NCI-H446 treated with DMSO at 0.1 percent for 48 hours (cell line): ENCODE results near the gene DVL2.
"Not testable (repeated sequence)": the region's sequence is repeated elsewhere in the genome, so short reads cannot be mapped to it uniquely, and the experiment has no call there.

Experiments used
- DNase-seq: peaks from one replicate; lab custom pipeline; 2025; lab: John Stamatoyannopoulos, UW

Gene DVL2

DNA sequence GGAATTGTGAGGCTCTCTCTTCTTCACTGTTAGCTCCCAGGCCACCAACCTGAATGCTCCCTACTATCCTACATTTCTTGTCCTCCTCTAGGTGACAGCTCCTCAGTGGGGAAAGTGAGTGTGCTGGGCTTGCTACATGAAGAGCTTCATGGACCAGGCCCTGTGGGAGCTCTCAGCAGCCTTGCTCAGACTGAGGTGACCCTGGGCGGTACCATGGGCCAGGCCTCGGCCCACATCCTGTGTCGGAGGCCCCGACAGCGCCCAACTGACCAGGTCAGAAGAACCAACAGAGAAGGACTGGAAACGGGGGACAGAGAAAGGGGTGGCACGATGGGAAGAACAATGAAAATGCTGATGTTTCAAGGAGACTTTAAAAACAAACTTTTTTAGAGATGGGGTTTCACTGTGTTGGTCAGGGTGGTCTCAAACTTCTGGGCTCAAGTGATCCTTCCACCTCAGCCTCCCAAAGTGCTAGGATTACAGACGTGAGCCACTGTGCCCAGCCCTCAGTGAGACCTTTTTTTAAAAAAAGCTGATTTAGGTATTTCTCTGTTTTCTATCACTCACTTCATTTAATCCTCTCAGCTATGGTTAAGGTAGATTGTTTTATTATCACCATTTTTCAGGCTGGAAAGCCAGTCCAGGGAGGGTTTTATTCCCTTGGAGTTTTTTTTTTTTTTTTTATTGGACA is 22.6 kb upstream of the DVL2 start:
- no peak for DNase-seq

DNA sequence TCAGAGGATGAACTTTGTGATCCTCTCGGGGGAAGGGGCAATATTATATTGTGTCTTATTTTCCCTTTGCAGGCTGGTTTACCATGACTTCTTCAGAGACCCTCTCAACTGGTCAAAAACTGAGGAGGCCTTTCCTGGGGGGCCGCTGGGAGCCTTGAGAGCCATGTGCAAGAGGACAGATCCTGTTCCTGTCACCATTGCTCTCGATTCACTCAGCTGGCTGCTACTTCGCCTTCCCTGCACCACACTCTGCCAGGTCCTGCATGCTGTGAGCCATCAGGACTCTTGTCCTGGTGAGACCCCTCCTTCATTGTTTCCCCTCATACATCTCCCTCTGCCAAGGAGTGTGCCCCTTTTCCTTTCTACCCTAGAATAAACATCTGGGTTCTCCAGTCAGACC is 20.2 kb upstream of the DVL2 start:
- DNase-seq, result no peak

DNA sequence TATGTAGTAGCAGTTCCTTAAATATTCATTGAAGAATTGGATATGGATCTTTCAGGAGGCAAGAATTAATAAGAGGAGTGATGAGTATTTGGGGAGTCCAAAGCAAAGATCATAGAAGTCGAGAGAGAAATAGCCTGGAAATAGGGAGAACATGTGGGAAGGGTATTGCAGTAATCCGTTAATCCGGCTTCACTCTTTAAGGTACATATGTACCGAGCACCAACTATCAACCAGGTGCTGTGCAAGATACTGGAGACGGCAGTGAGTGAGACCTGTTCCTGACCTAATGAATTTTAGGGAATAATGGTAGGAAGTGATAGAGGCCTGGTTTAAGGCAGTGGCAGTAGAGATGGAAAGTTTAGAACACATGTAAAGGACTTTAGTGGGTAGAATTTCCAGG is 18.8 kb upstream of the DVL2 start:
- DNase-seq, result no peak

DNA sequence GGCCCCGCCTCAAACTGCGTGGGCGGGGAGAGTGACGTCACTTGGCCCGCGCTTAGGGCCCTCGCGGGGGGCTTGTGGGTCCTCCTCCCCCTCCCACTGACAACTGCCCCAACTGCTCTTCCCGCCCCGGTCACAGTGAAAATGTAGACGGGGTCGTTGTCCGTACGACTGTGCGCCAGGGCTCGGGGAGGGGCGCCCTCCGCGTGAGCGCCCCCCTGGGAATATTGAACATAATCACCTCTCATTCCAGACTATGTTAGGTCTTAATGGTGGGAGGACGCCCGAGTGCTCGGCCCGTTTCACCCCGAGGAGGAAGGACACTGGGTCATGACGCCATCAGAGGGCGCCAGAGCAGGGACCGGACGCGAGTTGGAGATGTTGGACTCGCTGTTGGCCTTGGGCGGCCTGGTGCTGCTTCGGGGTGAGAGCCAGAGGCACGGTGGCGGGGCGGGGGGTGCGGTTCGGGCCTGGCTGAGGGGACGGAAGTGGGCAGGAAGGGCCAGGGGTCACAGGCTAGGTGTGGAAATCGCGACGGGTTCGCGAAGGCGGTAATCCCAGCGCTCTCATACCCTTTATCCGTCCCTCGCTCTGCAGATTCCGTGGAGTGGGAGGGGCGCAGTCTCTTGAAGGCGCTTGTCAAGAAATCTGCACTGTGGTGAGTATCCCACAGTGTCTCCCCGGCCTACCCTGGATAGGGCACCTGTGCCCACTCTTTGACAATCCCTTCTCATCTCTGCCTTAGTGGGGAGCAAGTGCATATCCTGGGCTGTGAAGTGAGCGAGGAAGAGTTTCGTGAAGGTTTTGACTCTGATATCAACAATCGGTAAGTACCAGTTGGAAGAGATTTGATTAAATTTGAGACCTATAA is 18.1 kb upstream of the DVL2 start, which contains the start of gene ELP5:
ELP5 (plus strand) TSS at position 40 of the 868 bp plus-strand sequence; CDS start at position 376, 336 bp downstream.
- peak; percentile 83 for DNase-seq

DNA sequence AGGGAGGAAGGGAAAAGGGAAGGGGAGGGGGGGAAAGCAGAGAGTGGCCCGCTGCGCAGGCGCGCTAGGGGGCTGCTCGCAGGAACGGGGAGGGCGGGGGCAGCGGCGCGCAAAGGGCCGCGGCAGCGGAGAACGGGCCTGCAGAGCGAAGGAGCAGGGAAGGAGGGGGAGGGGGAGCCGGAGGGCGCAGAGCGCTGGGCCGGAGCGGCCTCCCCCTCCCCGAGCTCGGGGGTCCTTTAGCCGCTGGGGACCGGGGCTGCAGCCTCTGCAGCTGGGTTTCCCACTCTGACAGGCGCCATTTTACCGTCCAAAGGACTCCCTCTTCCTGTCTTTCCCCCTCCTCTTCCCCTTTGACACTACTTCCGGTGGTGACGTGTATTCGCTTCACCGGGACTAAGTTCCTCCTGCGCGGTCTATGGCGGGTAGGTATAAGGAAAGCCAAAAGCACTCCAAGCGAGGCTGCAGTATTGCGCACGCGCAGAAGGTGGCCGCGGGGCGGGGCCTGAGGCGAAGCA is 17.4 kb upstream of the DVL2 start, which contains the start of gene CTDNEP1:
CTDNEP1 (minus strand) TSS at position 74 of the 515 bp plus-strand sequence. CDS start 438 bp downstream, outside the sequence.
- DNase-seq, result peak; percentile 96

DNA sequence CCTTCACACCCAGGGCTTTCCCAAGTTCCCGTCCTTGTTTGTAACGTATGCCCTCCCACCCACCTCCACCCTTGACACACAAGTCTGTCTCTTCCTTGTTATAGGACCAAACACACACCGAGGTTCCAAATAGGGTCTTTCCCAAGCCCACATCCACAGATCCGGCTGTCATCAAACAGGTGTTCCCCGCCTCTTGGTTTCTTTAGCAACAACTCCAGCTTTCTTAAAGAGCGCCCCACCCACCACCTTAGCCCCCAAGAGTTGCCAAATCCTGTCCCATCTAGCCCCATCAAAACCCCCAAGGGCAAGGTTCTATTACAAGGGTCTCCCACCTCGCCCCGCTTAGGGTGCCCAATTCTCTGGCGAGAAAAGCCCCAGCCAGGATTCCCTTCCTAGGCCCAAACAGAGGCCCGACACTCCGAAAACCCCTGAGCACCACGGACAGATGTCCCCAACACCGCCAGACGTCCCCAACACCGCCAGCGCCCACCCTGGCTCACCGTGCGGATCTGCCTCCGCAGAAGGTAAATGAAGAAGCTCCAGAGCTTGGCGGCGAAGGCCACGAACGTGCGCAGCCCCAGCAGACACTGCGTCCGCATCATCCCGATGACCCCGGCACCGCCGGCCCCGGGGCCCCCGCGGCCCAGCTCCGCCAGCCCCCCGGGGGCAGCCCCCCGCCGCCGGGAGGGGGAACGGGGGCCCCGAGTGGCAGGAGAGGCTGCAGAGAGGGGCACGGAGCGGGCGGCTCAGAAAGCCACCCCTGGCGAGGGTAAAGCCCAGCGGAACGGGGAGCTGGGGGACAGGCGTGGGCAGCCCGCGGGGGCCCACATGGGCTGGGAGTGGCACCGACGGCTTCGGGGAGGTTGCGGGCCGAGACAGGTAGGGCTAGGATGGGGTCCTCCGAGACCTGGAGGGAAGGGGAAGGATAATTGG is 16.6 kb upstream of the DVL2 start:
- no peak for DNase-seq

DNA sequence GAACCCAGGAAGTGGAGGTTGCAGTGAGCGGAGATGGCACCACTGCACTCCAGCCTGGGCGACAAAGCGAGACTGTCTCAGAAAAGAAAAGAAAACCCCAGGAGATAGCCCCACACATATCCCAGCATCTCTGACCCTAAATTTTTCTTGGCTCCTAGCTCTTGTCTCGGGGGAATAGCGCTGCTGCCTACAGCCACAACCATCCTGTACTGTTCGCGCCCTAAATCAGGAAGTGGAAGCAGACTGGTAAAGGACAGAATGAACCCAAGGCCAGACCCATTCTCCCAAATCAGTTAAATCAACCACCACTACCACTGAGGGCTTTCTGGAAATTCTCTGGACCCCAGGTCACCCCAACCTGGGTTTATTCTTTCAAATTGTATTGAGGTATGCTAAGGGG is 15.5 kb upstream of the DVL2 start:
- no peak for DNase-seq

DNA sequence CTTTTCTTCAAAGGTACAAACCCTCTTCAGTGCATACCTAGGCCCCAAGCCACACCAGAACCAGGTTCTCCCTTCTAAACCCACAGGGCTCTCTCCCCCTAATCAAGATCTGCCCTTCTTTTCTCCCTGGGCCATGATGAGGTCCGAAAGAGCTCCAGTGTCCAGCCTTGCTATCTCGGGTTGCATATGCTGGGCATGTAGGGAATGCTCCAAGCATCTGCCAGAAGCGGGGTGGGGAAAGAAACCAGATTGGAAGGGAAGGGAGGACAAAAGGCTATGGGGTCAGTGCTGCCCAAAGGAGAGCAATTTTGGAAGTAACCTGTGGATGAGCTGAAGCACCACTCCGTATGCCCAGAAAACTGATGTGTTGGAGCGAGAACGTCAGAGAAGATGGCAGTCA is 14.9 kb upstream of the DVL2 start:
- no peak for DNase-seq

DNA sequence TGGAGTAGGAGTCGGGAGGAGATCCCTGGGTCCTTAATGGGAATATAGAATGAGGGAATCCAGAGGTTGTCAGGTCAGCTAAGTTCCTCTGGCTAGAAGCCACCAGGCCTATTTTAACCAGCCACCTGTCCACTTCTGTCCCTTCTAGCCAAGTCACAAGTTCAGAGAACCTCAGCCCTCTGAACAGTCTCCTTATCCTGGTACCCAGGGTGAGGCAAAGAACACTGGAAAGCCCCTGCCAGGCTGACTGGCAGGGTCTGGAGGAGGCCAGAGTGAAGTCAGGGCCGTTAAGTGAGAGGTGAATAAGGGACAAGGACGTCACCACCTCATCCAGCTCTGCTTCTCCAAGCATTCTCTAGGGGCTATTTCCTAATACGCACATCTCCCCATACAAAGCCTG is 14.5 kb upstream of the DVL2 start:
- DNase-seq, result no peak

DNA sequence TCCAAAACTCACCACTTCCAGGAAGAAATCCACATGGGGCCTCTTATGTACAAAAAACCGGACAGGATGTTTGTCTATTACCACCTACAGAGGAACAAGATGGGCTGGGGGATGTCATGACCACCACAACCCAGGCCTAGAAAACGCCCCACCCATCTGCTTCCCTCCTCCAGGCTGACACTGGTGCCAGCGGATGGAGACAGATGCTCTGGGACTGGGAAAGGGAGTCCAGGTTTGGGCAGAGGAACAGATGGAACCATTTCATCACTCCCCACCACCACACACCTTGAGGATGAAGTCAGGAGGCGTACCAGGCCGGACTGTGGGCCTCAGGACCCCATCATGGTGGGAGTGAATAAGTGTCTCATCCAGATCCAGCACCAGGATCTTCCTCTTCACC is 12.5 kb upstream of the DVL2 start:
- DNase-seq, result no peak

DNA sequence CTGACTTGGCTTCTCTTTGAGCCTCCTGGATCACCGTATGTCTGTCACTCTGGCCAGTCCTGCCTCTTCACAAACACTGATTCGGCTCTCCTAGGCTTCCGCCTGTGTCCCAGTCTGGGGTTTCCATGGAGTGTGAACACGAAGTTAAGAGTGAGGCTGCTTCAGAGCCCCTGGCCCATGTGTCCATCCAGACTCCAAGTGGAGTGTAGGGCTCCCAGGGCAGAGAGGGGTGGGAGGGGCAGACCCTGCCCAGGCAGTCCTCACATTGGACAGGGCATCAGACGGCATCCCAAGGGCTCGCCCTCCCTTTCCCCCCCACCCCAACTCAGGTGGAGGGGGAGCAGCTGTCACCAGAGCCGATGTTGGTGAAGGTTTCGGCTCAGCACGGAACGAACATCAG is 9.5 kb upstream of the DVL2 start:
- not testable (repeated sequence) for DNase-seq

DNA sequence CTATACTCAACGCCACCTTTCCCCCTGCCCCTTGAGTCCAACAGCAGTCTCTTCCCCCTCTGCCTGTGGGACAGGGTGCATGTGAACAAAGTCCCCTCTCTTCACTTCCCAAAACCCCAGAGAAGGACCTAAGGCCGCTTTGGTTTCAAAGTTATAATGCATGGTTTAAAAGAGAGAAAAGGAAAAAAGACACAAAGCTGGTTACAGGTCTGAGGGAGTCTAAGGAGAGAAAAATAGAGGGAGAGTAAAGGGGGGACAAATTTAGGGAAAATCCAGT is 9.1 kb upstream of the DVL2 start:
- no peak for DNase-seq

DNA sequence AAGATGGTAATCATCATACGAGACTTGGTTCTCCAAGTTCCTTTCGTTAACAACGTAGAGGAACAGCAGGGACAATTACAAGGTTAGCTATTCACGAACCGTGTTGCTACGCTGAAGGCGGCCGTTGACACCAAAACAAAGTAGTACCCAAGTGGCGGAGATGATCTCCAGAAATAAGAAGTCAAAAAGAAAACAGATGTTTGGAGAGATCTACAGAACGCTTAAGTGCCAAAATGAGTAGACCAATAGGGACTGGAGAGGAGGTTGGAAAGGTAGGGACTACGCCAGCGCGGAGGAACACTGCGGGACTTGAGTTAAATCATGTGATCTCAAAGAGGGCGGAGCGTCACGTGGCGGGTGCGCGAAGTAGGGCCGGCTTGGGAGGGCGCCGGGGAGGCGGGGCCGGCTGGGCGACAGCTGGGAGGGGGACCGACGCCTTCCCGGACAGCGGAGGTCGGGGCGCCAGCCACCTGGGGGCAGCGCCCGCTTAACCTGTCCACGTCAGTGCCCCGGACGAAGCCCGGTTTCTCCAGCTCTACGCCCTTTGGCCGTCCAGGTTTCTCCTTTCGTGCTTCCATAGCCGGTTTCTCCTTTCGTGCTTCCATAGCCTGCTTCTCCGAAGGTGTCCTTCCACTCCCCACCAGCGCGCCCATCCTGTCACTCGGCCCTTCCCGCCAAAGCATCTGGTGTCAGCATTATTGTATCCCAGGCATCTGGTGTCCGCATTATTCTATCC is 8.6 kb upstream of the DVL2 start:
- peak; percentile 88 for DNase-seq

DNA sequence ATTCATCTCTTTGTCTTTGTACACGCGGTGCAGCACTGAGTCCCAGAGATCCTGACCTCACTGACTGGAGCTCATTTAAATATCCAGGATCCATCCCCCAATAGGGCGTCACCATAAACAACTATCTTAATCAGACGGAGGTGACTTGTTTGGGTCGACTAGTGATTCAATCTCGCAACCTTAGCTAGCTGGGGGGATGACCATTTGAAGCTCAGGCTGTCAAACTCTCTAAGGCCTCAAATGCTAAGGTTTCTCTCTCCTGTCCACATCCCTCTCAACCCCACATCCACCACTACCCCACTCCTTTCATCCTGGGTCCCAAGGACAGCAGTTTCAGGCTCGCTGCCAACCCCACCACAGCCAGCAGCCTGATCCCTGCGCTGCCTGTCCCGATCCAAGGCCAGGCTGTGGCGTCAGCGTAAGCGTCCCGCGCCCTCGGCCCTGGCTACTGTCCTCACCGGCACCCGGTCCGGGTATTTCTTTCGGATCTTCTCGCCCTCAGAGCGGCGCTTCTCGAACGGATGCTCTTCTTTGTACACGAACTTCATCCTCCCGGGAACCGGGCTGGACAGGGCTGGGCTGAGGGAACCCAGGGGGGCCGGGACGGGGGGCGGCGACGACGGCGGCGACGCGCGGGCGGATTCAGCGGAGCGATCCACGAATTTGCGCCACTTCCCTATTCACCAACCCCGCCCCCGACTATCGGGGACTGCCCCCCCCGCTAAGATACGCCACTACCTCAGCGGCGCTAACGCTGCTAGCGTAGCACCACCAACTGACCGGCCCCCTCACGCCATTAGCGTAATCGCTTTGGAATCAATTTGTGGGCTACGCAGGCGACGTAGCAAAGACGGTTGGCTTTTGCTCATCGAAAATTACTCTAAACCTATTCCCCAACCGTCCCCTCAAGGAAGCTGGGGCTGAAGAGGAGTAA is 7.7 kb upstream of the DVL2 start, which contains the start of gene GABARAP:
GABARAP (minus strand) TSS at position 667 of the 934 bp plus-strand sequence; CDS start at position 548, 119 bp downstream.
- DNase-seq, result peak; percentile 78

DNA sequence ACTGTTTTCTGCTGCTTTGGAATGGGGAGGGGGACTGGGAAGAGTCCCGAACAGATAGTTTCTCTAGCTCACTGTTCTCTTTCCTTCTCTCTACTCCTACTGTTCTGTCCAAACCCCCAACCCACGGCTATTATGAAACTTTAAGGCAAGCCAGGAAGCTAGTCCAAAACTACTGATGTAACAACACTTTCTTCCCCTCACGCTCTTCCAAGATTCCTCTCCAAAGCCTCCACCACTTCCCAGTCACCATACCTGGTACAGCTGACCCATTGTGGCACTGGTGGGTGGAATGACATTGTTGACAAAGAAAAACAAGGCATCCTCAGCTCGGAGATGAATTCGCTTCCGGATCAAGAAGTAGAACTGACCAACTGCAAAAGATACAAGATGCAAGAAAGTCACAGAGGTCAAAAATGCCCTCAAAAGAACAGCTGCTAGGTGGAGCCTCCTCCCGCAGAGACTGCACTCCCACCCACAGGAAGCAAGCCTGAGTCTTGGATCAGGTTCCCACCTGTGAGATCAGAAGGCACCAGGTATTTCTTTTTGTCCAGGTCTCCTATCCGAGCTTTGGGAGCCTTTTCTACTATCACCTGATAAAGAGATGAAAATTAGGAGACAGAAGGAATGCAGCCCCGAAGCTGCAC is 6.9 kb upstream of the DVL2 start:
- no peak for DNase-seq

DNA sequence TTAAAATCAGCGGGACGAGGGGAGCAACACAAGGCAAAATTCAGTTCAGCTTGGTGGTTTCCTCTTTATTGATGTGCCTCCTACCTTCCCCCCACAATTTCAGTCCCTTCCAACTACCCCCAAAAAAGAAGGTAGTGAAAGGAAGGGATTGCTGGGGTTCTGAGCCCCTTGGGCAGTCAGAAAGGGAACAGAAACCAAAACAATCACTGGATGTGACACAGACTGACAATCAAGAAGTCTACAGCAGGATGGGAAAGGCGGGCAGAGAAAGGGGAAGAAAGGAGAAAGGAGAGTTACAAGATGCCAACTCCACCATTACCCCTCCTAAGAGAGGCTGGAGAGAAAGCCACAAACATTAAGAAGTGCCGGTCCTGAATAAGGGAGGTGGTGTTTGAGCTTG is 6.1 kb upstream of the DVL2 start:
- no peak for DNase-seq

DNA sequence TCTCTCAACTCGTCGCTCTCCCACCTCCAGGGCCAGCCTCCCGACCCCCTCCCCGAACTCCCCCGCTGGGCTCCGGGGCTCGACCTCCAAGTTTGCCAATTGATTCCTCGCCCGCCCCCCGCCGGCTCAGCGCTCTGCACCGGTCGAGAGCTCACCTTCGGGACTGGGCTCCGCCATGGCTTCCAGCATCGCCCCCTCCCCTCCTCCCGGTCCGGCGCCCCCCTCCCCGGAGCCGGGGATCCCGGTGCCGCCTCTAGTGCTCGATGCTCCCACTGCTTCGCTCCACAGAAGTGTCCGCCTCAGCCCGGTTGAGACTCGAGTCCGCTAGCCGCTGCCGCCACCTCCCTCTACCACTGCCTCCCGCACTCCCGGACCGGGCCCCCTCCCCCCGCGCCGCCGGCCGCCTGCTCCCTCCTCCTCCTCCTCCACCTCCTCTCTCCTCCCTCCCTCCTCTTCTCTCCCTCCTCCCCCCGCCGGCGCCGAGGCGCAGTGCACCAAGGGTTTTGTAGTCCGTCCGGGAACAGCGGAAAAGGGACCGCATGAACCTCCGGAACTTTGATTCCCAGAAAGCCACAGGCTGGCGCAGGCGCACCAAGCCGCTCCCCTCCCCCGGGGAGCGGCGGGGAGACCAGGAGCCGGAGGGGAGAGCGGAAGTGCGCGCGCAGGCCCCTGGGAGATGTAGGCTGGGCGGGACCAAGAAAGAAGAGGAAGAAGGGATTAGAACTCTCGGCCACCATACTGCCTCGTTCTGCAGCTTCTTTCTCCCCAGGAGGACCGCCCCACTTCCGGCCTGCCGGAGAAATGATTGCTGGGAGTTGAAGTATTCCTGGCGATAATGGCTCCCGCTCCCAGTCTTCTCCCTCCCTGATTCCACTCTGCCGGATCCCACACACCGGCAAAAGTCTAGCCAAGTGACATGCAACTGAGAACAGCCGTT is 5.0 kb upstream of the DVL2 start, which contains the start of gene PHF23:
PHF23 (minus strand) TSS at position 367 of the 937 bp plus-strand sequence; CDS start at position 189, 178 bp downstream.
- peak; percentile 99 for DNase-seq

DNA sequence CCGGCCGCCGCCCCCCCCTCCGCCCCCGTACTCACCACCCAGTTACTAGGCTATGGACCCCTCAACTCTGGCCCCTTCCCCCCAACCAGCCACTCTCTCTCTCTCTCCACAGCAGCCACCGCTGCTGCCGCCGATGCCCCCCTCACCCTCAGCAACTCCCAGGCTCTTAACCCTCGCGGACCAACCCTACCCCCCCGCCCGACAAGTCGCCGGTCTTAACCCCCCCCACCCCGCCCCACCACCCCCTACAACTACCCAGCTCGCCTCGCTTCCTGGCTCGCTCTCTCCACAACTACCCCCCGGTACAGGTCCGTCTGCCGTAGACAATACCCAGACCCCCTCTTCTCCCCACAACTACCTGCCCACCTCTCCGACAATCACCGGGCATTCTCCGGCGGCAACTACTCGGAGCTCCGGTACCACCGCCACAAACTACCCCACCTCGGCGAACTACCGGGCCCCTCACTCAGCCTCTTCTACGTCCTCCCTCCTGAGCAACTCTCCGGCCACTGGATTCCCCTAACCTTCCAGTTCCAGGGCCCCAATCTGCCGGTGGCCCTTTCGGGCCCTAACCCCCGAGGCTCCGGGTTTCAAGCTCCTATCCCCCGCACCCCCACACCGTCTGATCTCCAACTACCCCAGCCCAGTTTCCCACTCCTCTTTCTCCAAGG is 4.2 kb upstream of the DVL2 start:
- DNase-seq, result no peak
